Left ventricle myocardium superior (tissue), 1 donor: ENCODE measurements around the gene ST6GAL1. TPM values are rescaled to one million over a fixed set of nuclear protein-coding genes. Genes with fewer than 3 reads are reported as not detected.
"Not testable (repeated sequence)": the region's sequence is repeated elsewhere in the genome, so short reads cannot be mapped to it uniquely, and the experiment has no call there.

Experiments
- ATAC-seq: fragments of 200-7000 bp; cut with Tn5 transposase; one replicate; pipeline ENCODE4 v1.9.1; 2020; ENCODE audit warnings: mild to moderate bottlenecking, moderate library complexity
- DNase-seq: peaks from one replicate; pipeline ENCODE4 v3.0.0-alpha.2; 2020
- intact Hi-C: fragments of 100-400 bp; cut with micrococcal nuclease; formaldehyde crosslinking; loops from one replicate; pipeline ENCODE4 v1.11.0; 2022
- long read RNA-seq: library from polyadenylated mRNA; unstranded; transcript quantifications from one replicate; pipeline ENCODE4 v2.0.0, GENCODE V29; 2021
- total RNA-seq: library from RNA; stranded (reverse); fragmentation: NEBNext Ultra II Directional; extraction: Animal tissue kit (Norgen Biotek cat#: 25700); gene quantifications from one replicate; pipeline ENCODE4 v1.2.1, GENCODE V29; 2021
- donor health status: DM: no; HTN: yes; CAD: no; lungs with severe emphysema.

ST6GAL1 gene, protein sequence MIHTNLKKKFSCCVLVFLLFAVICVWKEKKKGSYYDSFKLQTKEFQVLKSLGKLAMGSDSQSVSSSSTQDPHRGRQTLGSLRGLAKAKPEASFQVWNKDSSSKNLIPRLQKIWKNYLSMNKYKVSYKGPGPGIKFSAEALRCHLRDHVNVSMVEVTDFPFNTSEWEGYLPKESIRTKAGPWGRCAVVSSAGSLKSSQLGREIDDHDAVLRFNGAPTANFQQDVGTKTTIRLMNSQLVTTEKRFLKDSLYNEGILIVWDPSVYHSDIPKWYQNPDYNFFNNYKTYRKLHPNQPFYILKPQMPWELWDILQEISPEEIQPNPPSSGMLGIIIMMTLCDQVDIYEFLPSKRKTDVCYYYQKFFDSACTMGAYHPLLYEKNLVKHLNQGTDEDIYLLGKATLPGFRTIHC
- total RNA-seq, result 75.9 TPM
- long read RNA-seq, full-length matches to known transcripts, result 13 of 63 reads
- long read RNA-seq, partial matches to known transcripts, result 12 of 63 reads
- long read RNA-seq, other reads (novel, unspliced or antisense), result 38 of 63 reads

DNA sequence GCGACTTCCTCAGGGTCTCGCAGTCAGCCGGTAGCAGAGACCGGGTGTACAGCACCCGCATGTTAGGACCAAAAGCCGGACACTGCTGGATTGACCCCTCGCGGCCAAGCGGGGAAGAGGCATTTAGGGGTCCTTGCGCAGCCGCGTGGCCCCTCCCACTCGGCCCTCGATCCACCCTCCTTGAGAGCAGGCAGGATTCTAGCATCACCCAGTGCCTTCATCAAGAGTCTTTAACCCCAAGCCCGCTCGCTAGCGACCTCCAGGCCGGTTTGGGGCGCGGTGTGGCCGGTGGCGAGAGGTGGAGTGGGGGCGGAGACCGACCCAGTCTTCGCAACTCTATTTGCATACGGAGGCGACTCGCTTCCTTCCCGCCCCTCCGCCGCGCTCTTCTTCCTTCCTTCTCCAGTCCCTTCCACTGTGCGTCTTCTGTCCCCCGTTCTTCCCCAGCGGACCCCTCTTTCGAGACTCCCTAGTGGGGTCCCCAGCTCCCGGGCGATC, at the start of gene ST6GAL1:
Gene ST6GAL1 (plus strand): TSS at position 384 of the 498 bp plus-strand sequence. CDS start 112,178 bp downstream, outside the sequence.
- DNase-seq (peak; percentile 85), ATAC-seq (peak; percentile 65)
- intact Hi-C loops, result no loop called here

DNA sequence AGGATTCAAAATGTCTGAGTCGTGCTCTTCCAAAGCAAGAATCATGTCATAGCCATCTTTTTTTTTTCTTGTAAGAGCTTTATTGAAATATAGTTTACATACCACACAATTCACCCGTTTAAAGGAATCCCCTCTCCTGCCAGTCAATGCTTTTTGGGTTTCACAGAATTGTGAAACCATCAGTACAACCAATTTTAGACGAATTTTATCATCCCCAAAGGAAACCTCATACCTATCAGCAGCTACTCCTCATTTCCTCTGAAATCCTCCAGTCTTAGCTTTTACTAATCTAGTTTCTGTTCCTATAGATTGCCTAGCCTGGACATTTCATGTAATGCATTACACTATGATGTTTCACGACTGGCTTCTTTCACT, 48.2 kb upstream of the ST6GAL1 start:
- DNase-seq, result no peak
- no peak for ATAC-seq
- intact Hi-C loops, result no loop called here

DNA sequence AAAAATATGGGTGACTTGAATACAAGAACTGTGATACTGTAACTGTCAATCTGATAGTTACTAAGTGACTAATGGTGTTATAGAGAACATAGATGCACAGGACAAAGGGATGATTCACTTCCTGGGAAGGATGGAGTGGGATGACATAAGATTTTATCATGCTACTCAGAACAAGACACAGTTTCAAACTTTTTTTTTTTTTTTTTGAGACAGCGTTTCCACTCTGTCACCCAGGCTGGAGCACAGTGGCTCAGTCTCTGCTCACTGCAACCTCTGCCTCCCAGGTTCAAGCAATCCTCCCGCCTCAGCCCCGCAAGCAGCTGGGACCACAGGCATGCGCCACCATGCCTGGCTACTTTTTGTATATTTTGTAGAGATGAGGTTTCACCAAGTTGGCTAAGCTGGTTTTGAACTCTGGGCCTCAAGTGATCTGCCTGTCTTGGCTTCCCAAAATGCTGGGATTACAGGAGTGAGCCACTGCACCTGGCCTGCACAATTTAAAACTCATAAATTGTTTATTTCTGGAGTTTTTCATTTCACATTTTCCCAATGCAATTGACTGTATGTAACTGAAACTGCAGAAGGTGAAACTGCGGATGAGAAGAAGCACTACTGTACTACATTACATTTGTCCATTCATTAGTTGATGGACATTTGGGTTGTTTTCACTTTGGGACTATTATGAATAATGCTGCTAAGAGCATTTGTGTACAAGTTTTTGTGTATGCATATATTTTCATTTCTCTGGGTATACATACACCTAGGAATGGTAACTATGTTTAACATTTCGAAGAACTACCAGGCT, 47.2 kb upstream of the ST6GAL1 start:
- no peak for DNase-seq
- ATAC-seq, result no peak
- intact Hi-C loops, result no loop called here

DNA sequence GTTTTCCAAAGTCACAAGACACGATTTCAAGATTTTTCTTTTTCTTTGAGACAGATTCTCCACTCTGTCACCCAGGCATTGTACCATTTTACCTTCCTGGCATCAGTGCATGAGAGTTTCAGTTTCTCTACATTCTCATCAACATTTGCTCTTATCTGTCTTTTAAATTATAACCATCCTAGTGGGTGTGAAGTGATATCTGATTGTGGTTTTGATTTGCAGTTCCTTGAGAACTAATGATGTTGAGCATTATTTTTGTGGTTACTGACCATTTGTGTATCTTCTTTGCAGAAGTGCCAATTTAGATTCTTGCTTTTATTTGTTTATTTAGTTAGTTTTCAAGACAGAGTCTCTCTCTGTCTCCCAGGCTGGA, 46.7 kb upstream of the ST6GAL1 start:
- ATAC-seq (no peak), DNase-seq (no peak)
- intact Hi-C loops, result no loop called here

DNA sequence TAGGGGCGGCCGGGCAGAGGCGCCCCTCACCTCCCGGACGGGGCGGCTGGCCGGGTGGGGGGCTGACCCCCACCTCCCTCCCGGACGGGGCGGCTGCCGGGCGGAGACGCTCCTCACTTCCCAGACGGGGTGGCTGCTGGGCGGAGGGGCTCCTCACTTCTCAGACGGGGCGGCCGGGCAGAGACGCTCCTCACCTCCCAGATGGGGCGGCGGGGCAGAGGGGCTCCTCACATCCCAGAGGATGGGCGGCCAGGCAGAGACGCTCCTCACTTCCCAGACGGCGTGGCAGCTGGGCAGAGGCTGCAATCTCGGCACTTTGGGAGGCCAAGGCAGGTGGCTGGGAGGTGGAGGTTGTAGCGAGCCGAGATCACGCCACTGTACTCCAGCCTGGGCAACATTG, 45.5 kb upstream of the ST6GAL1 start:
- intact Hi-C loops, DNase-seq: not testable (repeated sequence)

DNA sequence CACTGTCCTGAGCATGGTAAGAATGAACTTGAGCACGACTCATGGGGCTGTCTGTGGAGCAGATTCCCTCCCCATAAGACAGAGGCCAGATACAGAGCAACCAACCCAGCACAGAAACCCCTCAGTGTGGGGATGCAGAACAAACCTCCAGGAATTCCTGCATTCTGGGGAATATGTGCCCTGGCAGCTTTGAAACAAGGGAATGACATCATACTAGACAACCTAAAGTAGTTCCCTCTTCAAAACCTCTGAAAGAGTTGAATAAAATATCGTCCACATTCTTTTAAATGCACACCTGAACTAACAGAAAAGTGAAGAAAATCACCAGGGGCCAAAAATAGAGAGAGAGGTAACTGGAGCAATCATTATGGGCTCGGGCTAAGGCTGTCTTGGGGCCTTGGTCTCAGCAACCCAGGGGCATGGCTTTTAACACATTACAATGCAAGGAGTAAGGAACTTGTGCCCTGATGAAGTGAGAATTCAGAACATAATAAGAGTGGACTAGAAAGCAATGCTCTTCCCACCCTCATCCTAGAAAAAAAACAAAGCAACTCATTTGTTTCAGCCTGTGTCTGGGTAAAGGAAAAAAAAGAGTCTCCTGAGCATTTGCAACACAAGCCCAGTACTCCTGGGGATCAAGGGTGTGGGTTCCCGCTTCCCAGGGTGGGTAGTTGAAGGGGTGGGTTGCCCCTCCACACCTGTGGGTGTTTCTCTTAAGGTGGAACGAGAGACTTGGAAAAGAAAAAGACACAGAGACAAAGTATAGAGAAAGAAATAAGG, 43.9 kb upstream of the ST6GAL1 start:
- intact Hi-C loops, result no loop called here
- DNase-seq, result no peak
- ATAC-seq, result no peak

More for the DNA sequence above, 45.5 kb upstream of the ST6GAL1 start:
- ATAC-seq, result not testable (repeated sequence)

DNA sequence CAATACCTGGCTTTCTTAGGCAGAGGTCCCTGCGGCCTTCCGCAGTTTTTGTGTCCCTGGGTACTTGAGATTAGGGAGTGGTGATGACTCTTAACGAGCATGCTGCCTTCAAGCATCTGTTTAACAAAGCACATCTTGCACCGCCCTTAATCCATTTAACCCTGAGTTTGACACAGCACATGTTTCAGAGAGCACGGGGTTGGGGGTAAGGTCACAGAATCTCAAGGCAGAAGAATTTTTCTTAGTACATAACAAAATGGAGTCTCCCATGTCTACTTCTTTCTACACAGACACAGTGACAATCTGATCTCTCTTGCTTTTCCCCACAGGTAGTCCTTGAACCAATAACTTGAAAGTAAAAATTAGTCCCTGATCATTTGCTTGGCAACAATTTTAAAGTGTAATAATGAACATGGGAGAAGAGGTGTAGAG, 42.8 kb upstream of the ST6GAL1 start:
- intact Hi-C loops, ATAC-seq, DNase-seq: not testable (repeated sequence)

DNA sequence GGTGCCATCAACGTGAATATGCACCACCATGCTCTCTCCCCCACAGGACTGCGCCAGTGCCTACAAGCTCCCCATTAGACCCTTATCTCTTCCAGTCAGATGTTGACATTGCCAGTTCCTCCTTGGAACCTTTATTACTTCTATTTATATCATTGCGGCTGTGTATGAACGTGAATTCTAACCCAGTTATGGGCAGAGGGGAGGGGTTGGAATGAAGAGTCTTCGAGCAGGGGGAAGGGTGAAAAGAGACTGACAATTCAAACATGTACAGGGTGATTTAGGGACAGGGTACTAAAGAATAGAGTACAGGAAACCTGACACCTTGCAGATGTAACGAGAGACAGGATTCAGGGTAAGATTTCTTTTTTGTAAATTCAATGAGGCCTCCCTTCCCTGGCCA, 41.8 kb upstream of the ST6GAL1 start:
- ATAC-seq, result peak; percentile 96
- DNase-seq, result no peak
- intact Hi-C loops, result no loop called here

DNA sequence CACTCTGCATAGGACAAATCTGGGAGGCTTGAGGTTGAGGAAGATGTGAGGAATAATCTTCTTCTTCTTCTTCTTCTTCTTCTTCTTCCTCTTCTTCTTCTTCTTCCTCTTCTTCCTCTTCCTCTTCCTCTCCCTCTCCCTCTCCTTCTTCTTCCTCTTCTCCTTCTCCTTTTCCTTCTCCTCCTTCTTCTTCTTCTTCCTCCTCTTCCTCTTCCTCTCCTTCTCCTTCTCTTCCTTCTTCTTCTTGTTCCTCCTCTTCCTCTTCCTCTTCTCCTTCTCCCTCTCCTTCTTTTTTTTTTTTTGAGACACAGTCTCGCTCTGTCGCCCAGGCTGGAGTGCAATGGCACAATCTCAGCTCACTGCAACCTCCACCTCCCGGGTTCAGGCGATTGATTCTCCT, 40.6 kb upstream of the ST6GAL1 start:
- intact Hi-C loops, DNase-seq, ATAC-seq: not testable (repeated sequence)

DNA sequence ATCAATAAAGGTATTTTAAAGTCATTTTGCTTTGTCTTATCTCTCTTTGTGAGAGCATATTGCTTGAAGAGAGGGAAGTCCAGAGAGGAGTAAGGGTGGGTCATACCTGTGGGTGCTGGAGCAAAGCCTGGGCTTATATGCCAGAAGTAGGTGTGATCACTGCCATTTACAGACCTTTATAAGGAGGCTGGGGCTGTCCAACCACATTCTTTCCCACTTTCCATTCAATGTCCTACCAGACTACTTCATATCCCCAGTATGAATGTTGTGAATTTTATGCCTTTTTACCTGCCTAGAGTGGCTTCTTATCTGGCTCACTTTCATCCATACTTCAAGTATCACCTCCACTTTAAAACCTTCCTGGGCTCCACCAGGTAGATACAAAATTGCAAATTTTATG, 39.4 kb upstream of the ST6GAL1 start:
- DNase-seq (no peak), ATAC-seq (no peak)
- intact Hi-C loops, result no loop called here

DNA sequence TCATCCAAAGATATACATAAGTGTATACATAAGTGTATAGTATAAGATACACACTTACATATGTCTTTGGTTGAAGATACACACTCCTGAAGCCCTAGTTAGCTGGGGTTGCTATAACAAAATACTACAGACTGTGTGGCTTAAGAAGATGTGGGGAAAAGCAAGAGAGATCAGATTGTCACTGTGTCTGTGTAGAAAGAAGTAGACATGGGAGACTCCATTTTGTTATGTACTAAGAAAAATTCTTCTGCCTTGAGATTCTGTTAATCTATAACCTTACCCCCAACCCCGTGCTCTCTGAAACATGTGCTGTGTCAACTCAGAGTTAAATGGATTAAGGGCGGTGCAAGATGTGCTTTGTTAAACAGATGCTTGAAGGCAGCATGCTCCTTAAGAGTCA, 37.3 kb upstream of the ST6GAL1 start:
- intact Hi-C loops, ATAC-seq: not testable (repeated sequence)

DNA sequence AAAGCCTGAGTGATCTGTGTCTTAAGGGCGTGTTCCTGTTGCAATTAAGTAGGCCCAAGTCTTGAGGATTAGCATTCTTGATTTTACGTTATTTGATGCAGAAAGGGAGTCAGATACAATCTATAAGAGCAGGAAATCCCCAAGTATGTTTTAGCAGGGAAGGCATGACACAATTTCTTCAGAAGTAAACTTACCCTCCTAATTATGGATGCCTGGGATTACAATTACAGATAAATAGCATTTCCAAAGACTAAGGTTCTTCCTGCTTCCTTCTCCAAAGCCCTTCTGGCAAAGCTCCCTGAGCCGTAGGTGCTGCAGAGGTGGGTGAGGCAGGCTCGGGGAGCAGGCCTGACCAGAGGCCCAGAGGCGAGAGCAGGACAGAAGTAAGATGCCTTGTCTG, 34.9 kb upstream of the ST6GAL1 start:
- DNase-seq, result no peak
- no peak for ATAC-seq
- intact Hi-C loops, result no loop called here

More for the DNA sequence above, 37.3 kb upstream of the ST6GAL1 start:
- not testable (repeated sequence) for DNase-seq

DNA sequence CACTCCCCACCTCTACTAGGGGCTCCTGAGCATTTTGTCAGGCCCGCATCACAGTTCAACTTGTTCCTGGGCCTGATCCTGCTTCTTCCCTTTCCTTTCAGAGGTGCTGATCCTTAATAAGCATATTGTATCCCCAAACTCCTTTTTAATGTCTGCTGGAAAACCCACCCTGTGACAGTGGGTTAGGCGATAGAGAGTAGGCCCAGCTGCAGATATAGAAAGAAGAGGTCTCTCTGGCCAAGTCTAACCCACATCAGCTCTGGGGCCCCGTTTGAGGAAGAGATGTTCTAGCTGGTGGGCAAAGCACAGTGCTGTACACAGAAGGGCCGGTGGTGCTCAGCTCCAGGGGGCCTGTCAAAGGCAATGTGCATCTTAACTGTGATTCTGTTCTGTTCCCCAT, 34.3 kb upstream of the ST6GAL1 start:
- no peak for ATAC-seq
- no peak for DNase-seq
- intact Hi-C loops, result no loop called here

DNA sequence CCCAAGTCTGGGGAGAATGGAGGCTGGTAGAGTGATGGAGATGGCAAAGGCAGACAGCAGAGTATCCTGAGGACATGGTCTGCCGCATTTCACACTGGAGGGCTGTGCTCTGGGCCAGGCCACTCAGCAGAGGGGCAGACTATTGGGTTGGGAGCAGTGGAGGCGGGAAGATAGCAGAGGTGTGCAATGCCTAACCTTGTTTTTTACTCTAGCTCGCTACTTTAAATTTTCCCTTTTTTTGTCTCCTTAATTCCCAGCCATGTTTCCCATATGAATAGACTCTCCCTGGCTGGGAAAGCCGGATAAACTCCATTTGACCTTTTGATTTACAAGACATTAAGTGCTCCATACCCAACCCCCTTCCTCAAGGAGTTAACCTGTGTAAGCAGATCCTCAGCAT, 33.5 kb upstream of the ST6GAL1 start:
- no peak for DNase-seq
- no peak for ATAC-seq
- intact Hi-C loops, result no loop called here

DNA sequence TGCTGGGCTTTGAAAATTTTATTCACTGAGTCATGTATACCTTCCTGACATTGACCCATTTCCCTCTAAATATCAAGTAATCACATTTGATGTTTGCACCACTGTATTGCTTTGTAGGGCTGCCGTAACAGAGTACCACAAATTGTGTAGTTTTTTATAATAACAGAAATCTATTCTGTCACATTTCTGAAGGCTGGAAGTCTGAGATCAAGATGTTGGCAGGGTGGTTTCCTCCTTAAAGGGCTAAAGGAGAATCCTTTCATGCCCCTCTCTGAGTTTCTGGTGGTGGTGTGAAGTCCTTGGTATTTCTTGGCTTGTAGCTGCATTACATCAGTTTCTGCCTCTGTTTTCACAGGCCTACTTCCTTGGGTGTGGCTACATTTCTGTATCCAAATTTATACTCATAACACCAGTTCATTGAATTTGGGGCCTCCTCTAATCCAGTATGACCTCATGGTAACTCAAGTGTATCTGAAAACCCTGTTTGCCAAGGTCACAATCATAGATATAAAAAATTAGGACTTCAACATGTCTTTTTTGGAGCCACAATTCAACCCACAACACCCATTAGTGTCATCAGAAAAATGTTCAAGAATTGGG, 29.1 kb upstream of the ST6GAL1 start:
- ATAC-seq (peak; percentile 65), DNase-seq (no peak)
- intact Hi-C loops, result no loop called here

DNA sequence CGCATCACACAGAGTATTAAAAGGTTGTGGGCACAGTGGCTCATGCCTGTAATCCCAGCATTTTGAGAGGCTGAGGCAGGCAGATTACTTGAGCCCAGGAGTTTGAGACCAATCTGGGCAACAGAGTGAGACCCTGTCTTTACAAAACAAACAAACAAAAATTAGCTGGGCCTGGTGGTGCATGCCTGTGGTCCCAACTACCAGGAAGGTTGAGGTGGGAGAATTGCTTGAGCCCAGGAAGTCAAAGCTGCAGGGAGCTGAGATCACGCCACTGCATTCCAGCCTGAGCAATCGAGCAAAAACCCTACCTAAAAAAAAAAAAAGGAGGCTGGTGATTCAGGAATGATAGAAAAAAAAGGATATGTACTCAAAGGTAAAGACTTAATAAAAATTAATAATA, 28.2 kb upstream of the ST6GAL1 start:
- DNase-seq (no peak), ATAC-seq (no peak)
- intact Hi-C loops, result no loop called here

DNA sequence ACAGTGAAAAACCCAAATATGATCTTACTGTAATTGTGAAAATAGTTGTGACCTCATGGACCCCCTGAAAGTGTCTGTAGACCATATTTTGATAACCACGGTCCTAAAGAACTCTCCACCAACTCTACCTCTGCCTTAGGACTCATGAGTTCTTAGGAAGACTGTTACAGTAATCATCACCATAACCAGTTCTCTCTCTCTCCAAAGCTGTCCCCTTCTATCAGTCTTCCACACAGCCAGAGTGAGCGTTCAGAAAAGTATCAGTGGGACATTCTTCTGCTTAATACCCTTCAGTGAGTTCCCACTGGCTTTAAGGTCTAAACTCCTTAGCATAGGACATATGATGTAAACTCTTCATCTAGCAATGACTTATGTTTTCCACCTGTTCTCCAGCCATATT, 27.6 kb upstream of the ST6GAL1 start:
- intact Hi-C loops, result no loop called here
- DNase-seq, result no peak

DNA sequence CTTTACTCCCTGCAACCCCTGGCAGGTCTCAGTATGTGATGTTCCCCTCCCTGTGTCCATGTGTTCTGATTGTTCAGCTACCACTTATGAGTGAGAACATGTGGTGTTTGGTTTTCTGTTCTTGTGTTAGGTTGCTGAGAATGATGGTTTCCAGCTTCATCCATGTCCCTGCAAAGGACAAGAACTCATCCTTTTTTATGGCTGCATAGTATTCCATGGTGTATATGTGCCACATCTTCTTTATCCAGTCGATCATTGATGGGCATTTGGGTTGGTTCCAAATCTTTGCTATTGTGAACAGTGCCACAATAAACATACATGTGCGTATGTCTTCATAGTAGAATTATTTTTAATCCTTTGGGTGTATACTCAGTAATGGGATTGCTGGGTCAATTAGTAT, 26.6 kb upstream of the ST6GAL1 start:
- intact Hi-C loops, DNase-seq, ATAC-seq: not testable (repeated sequence)

More for the DNA sequence above, 27.6 kb upstream of the ST6GAL1 start:
- no peak for ATAC-seq

DNA sequence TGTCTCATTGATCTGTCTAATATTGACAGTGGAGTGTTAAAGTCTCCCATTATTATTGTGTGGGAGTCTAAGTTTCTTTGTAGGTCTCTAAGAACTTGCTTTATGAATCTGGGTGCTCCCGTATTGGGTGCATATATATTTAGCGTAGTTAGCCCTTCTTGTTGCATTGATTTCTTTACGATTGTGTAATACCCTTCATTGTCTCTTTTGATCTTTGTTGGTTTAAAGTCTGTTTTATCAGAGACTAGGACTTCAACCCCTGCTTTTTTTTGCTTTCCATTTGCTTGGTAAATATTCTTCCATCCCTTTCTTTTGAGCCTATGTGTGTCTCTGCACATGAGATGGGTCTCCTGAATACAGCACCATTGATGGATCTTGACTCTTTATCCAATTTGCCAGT, 23.3 kb upstream of the ST6GAL1 start:
- ATAC-seq, DNase-seq, intact Hi-C loops: not testable (repeated sequence)
